H9 (cell line): Measurements from ENCODE around the gene OSBPL2. TPM values are rescaled to one million over a fixed set of nuclear protein-coding genes. Genes with fewer than 3 reads are reported as not detected.

Source experiments
- DNase-seq: peaks from one replicate; pipeline ENCODE4 v3.0.0-alpha.2; 2017
- H2AFZ ChIP-seq: one replicate; pipeline ENCODE4 v1.6.1; 2013; ENCODE audit warnings: mild to moderate bottlenecking, low read length, control low read depth, moderate library complexity
- H2AK5ac ChIP-seq: 2 replicates; pipeline ENCODE4 v1.6.1; 2013; ENCODE audit warnings: low read length, control low read depth, mixed read lengths; ENCODE audit not compliant: insufficient read length
- H2BK120ac ChIP-seq: one replicate; pipeline ENCODE4 v1.6.1; 2013; ENCODE audit warnings: low read depth, mild to moderate bottlenecking, low read length, control low read depth, inconsistent platforms; ENCODE audit not compliant: poor library complexity, severe bottlenecking
- H2BK12ac ChIP-seq: 2 replicates; pipeline ENCODE4 v1.6.1; 2013; ENCODE audit warnings: low read length, control low read depth, mixed read lengths, low read depth; ENCODE audit not compliant: insufficient read length
- H2BK15ac ChIP-seq: 2 replicates; pipeline ENCODE4 v1.6.1; 2013; ENCODE audit warnings: low read depth, low read length, control low read depth
- H2BK20ac ChIP-seq: one replicate; pipeline ENCODE4 v1.6.1; 2013; ENCODE audit warnings: low read depth, mild to moderate bottlenecking, low read length, control low read depth, inconsistent platforms; ENCODE audit not compliant: poor library complexity, severe bottlenecking
- H2BK5ac ChIP-seq: 2 replicates; pipeline ENCODE4 v1.6.1; 2013; ENCODE audit warnings: low read length, control low read depth, mixed read lengths; ENCODE audit not compliant: insufficient read length
- H3K14ac ChIP-seq: 2 replicates; pipeline ENCODE4 v1.6.1; 2013; ENCODE audit warnings: low read length, control low read depth; ENCODE audit not compliant: insufficient read depth
- H3K18ac ChIP-seq: 2 replicates; pipeline ENCODE4 v1.6.1; 2013; ENCODE audit warnings: low read depth, mild to moderate bottlenecking, mixed read lengths, low read length, control low read depth; ENCODE audit not compliant: insufficient read length
- H3K23ac ChIP-seq: 2 replicates; pipeline ENCODE4 v1.6.1; 2013; ENCODE audit warnings: low read length, control low read depth, mixed read lengths, low read depth; ENCODE audit not compliant: insufficient read length
- H3K23me2 ChIP-seq: 2 replicates; pipeline ENCODE4 v1.6.1; 2013; ENCODE audit warnings: low read depth, mild to moderate bottlenecking, mixed read lengths, low read length, control low read depth; ENCODE audit not compliant: insufficient read length, poor library complexity, severe bottlenecking
- H3K27ac ChIP-seq: 2 replicates; pipeline ENCODE4 v1.5.1; 2013; ENCODE audit warnings: low read length, control low read depth, mixed read lengths, low read depth; ENCODE audit not compliant: insufficient read length
- H3K27me3 ChIP-seq: 2 replicates; pipeline ENCODE4 v1.6.1; 2013; ENCODE audit warnings: low read length, control low read depth, inconsistent platforms; ENCODE audit not compliant: insufficient read depth
- H3K4ac ChIP-seq: 2 replicates; pipeline ENCODE4 v1.6.1; 2013; ENCODE audit warnings: low read depth, mild to moderate bottlenecking, control low read depth, inconsistent platforms, low read length, moderate library complexity
- H3K4me1 ChIP-seq: 2 replicates; pipeline ENCODE4 v1.6.1; 2013; ENCODE audit warnings: low read length, control low read depth, inconsistent platforms; ENCODE audit not compliant: insufficient read depth
- H3K4me2 ChIP-seq: 2 replicates; pipeline ENCODE4 v1.6.1; 2013; ENCODE audit warnings: low read length, control low read depth, mixed read lengths; ENCODE audit not compliant: insufficient read length, insufficient read depth
- H3K56ac ChIP-seq: 2 replicates; pipeline ENCODE4 v1.6.1; 2013; ENCODE audit warnings: low read depth, mild to moderate bottlenecking, mixed read lengths, low read length, control low read depth; ENCODE audit not compliant: insufficient read length
- H3K79me1 ChIP-seq: 2 replicates; pipeline ENCODE4 v1.6.1; 2013; ENCODE audit warnings: low read depth, mild to moderate bottlenecking, moderate library complexity, low read length, control low read depth, inconsistent platforms; ENCODE audit not compliant: insufficient read depth, poor library complexity, severe bottlenecking
- H3K79me2 ChIP-seq: 2 replicates; pipeline ENCODE4 v1.6.1; 2013; ENCODE audit warnings: low read length, control low read depth, inconsistent platforms; ENCODE audit not compliant: insufficient read depth
- H3K9ac ChIP-seq: 2 replicates; pipeline ENCODE4 v1.6.1; 2013; ENCODE audit warnings: low read length, control low read depth, mixed read lengths; ENCODE audit not compliant: insufficient read length; ENCODE audit errors: extremely low read depth
- H3K9me3 ChIP-seq: one replicate; pipeline ENCODE4 v1.6.1; 2013; ENCODE audit warnings: low read depth, low read length, inconsistent platforms; ENCODE audit not compliant: control insufficient read depth
- H3T11ph ChIP-seq: one replicate; pipeline ENCODE4 v1.6.1; 2013; ENCODE audit warnings: mild to moderate bottlenecking, low read length, control low read depth, inconsistent platforms
- H4K20me1 ChIP-seq: one replicate; pipeline ENCODE4 v1.6.1; 2013; ENCODE audit not compliant: control insufficient read depth, insufficient read length, insufficient read depth
- H4K5ac ChIP-seq: 2 replicates; pipeline ENCODE4 v1.6.1; 2013; ENCODE audit warnings: low read depth, mild to moderate bottlenecking, mixed read lengths, low read length, control low read depth; ENCODE audit not compliant: insufficient read length
- H4K8ac ChIP-seq: replicated peaks from 2 replicates; pipeline ENCODE4 v1.6.1; 2013; ENCODE audit warnings: low read length, control low read depth, mixed read lengths, low read depth; ENCODE audit not compliant: insufficient read length
- H4K91ac ChIP-seq: 2 replicates; pipeline ENCODE4 v1.6.1; 2013; ENCODE audit warnings: low read depth, mild to moderate bottlenecking, moderate library complexity, mixed read lengths, low read length, control low read depth; ENCODE audit not compliant: insufficient read length
- H3K27ac Mint-ChIP-seq, 3 experiments: 2 replicates in 2 of 3; 3 replicates in 1 of 3; pipeline ENCODE4 v1.8.0; 2020 to 2021; ENCODE audit warnings: mixed read lengths in 3 of 3, mild to moderate bottlenecking in 1 of 3, moderate library complexity in 1 of 3
- H3K27me3 Mint-ChIP-seq: 2 replicates; pipeline ENCODE4 v1.8.0; 2021; ENCODE audit warnings: low read depth, mild to moderate bottlenecking, moderate library complexity, mixed read lengths
- H3K36me3 Mint-ChIP-seq, 3 experiments: 2 replicates in 2 of 3; 3 replicates in 1 of 3; pipeline ENCODE4 v1.8.0; 2020 to 2021; ENCODE audit warnings: low read depth in 3 of 3, mixed read lengths in 3 of 3; ENCODE audit not compliant: insufficient read depth in 1 of 3
- H3K4me1 Mint-ChIP-seq, 2 experiments: 2 replicates each; pipeline ENCODE4 v1.8.0; 2020; ENCODE audit warnings: mixed read lengths in 2 of 2
- H3K4me3 Mint-ChIP-seq, 2 experiments: 2 replicates in 1 of 2; 3 replicates in 1 of 2; pipeline ENCODE4 v1.8.0; 2020 to 2021; ENCODE audit warnings: mild to moderate bottlenecking in 2 of 2, mixed read lengths in 2 of 2, moderate library complexity in 1 of 2
- H3K9me3 Mint-ChIP-seq, 2 experiments: 2 replicates in 1 of 2; 3 replicates in 1 of 2; pipeline ENCODE4 v1.8.0; 2020; ENCODE audit warnings: mild to moderate bottlenecking in 2 of 2, mixed read lengths in 2 of 2, moderate library complexity in 1 of 2
- WGBS: extraction: QIAGEN DNeasy Blood & Tissue Kit; methylation state at CpG from one replicate; pipeline ENCODE4 v1.1.7; 2013; ENCODE audit warnings: missing lambda C conversion rate, low lambda C conversion rate, mixed read lengths; ENCODE audit not compliant: insufficient read length; ENCODE audit errors: extremely low coverage; 5-methylcytosine and 5-hydroxymethylcytosine counted together
- total RNA-seq: library from RNA; stranded (reverse); gene quantifications from 2 replicates; pipeline ENCODE4 v1.2.1, GENCODE V29; 2021
- TF ChIP-seq, protein P1 (sequence below): fragments of 200-600 bp; sonication (generic); conservative IDR thresholded peaks from 3 replicates; pipeline ENCODE4 v1.8.0; 2021; ENCODE audit warnings: antibody characterized with exemption, mild to moderate bottlenecking

OSBPL2 gene
- total RNA-seq, 1 experiment from 2014 or later: 47.3 TPM

DNA sequence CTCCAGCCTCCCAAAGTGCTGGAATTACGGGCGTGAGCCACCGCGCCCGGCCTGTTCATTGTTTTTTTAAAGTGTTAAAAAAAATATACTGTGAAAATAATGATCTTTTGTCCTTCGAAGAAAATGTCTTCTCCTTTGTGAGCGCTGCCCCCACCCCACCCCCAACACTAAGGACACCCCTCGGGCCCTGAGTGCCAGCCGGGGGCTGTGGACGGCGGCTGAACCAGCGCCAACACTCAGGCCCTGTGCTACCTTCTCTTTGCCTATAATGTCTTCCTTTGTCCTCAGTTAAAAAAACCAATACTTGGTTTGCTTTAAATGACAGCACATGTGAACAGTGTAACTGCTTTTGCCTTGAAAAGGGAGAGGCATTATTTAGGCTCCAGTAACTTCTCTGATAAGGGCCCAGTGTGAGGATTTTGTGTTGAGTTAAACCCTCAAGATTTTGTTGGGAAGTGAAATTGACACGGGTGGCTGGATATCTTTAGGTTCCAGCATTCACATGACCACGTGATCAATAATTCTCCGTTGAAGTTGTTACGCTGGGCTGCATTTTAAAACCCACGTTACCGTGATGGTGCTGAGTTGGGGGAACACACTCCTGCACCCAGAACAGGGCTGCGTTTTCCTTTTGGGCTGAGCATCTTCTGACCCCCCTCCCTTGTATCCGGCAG lies 54.9 kb downstream of the OSBPL2 start:
- Histone ChIP-seq H4K5ac (no peak overlapping the region), H4K20me1 (peaks cover 3% of the 10 kb centered on the region), H3K4ac (no peak overlapping the region), H4K8ac (no peak overlapping the region), H3K18ac (no peak overlapping the region), H3K4me1 (no peaks in the 10 kb centered on the region), H3K14ac (no peak overlapping the region), H2AFZ (no peak overlapping the region), H2BK5ac (no peak overlapping the region), H2AK5ac (no peak overlapping the region), H3K79me2 (no peaks in the 10 kb centered on the region), H3K4me2 (no peak overlapping the region), H2BK120ac (no peak overlapping the region), H2BK15ac (no peak overlapping the region), H3K27me3 (no peaks in the 10 kb centered on the region), H3K56ac (no peak overlapping the region), H3K23ac (no peak overlapping the region), H2BK20ac (no peak overlapping the region), H2BK12ac (no peak overlapping the region), H3K9me3 (no peaks in the 10 kb centered on the region), H3K9ac (no peak overlapping the region), H4K91ac (no peak overlapping the region), H3K23me2 (no peaks in the 10 kb centered on the region), H3K79me1 (no peaks in the 10 kb centered on the region), H3T11ph (no peak overlapping the region), H3K27ac (no peak overlapping the region)
- H3K4me3 Mint-ChIP-seq: no peak overlapping the region
- H3K36me3 Mint-ChIP-seq: peaks cover 7 to 54% (median 37%) of the 10 kb centered on the region in 3 experiments; a peak in 6 of 7 replicates
- no peak for DNase-seq
- H3K27me3 Mint-ChIP-seq: no peaks in the 10 kb centered on the region; the same call in 1 of the 2 replicates
- WGBS: no CpG with 5 or more reads among the region's 20 CpGs
- H3K9me3 Mint-ChIP-seq: no peaks in the 10 kb centered on the region
- TF ChIP-seq, protein P1, sequence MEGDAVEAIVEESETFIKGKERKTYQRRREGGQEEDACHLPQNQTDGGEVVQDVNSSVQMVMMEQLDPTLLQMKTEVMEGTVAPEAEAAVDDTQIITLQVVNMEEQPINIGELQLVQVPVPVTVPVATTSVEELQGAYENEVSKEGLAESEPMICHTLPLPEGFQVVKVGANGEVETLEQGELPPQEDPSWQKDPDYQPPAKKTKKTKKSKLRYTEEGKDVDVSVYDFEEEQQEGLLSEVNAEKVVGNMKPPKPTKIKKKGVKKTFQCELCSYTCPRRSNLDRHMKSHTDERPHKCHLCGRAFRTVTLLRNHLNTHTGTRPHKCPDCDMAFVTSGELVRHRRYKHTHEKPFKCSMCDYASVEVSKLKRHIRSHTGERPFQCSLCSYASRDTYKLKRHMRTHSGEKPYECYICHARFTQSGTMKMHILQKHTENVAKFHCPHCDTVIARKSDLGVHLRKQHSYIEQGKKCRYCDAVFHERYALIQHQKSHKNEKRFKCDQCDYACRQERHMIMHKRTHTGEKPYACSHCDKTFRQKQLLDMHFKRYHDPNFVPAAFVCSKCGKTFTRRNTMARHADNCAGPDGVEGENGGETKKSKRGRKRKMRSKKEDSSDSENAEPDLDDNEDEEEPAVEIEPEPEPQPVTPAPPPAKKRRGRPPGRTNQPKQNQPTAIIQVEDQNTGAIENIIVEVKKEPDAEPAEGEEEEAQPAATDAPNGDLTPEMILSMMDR: no peak
- H3K27ac Mint-ChIP-seq: no peak overlapping the region
- no peaks in the 10 kb centered on the region for H3K4me1 Mint-ChIP-seq
